ENCODE measurements around the gene ZNF343. TPM values are rescaled to one million over a fixed set of nuclear protein-coding genes. Genes with fewer than 3 reads are reported as not detected.

ZNF343 gene
- 1 to 10 TPM; 3.6 to 7.1 (median 5.7) TPM for total RNA-seq
- 1 to 10 TPM; 3.2 to 4.5 TPM for polyA plus RNA-seq
- long read RNA-seq, donor 1, partial matches to known transcripts: 0 of 19 reads
- long read RNA-seq, donor 1, other reads (novel, unspliced or antisense): 16 of 19 reads
- long read RNA-seq, donor 2, partial matches to known transcripts: 2 of 7 reads
- long read RNA-seq, donor 2, other reads (novel, unspliced or antisense): 3 of 7 reads
- long read RNA-seq, donor 3, transcript ZNF343-201 (6 exons, 3,632 nt): major isoform, 8 of 18 reads
- long read RNA-seq, donor 3, partial matches to known transcripts: 1 of 18 reads
- long read RNA-seq, donor 3, other reads (novel, unspliced or antisense): 9 of 18 reads

DNA sequence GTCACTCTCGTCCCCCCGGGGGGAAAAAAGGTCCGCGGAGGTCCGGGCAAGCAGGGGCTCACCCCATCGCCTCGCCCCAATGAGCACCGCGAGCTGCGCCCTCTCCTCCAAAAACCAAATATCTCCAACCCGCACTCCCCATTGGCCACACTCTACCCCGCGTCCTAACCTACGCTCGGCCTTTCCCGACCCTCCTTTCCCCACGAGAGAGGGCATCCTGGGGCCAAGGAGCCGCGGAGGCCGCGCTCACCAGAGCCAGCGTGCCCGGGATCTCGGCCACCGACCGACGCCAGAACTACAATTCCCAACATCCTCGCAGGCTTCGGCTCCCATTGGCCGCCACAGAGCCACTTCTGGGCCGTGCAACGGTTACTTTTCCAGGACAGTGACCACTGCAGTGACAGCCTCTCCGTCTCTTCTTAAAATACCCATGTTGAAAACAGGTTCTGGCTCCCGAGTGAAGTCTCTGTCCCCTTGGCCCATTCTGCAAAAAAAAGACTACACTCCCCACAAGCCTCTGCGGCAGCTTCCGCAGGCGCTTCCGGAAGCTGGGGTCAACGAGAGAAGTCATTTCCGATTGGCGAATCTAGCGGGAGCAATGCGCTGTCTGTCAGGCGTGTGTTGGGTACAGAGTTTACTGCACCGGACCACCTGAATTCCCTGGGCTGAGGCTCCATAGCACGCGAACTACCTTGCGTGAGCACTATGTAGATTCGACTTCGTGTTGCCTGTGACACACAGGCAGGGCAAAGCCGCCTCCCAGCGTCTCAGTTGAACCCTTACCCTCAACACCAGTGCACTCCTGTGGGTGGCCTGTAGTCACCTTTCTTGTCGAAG, at the start of gene ZNF343:
TSS of gene ZNF343 (minus strand) at position 285 of the 837 bp plus-strand sequence. CDS start 15,020 bp downstream, outside the sequence.
- ATAC-seq: peak; percentile 94 to 98 (median 96)
- Histone ChIP-seq H3K9me3 (no peaks in the 10 kb centered on the region), H3K4me3 (peak within 1 kb of the TSS; percentile 66 to 97 (median 78)), H3K4me1 (peaks cover 0 to 19% (median 16%) of the 10 kb centered on the region in 9 donors), H3K27me3 (peaks cover 0 to 4% (median 0%) of the 10 kb centered on the region in 7 donors), H3K27ac (peak within 1 kb of the TSS; percentile 78 to 98 (median 90)), H3K36me3 (no peaks in the 10 kb centered on the region)
- peak; percentile 74 to 83 for DNase-seq
- WGBS, 2 donors: 0 to 1% methylated on average over 52 to 53 of the region's 53 CpGs
- intact Hi-C loops (cut with DNase I): loop anchor here in 2 of 10 donors (1.0 to 5.0 kb wide), 2 partner anchors 37 to 39 kb away; partner anchors contain the start of gene SNRPB (in 2 of the 2)
- TF ChIP-seq, protein P1, sequence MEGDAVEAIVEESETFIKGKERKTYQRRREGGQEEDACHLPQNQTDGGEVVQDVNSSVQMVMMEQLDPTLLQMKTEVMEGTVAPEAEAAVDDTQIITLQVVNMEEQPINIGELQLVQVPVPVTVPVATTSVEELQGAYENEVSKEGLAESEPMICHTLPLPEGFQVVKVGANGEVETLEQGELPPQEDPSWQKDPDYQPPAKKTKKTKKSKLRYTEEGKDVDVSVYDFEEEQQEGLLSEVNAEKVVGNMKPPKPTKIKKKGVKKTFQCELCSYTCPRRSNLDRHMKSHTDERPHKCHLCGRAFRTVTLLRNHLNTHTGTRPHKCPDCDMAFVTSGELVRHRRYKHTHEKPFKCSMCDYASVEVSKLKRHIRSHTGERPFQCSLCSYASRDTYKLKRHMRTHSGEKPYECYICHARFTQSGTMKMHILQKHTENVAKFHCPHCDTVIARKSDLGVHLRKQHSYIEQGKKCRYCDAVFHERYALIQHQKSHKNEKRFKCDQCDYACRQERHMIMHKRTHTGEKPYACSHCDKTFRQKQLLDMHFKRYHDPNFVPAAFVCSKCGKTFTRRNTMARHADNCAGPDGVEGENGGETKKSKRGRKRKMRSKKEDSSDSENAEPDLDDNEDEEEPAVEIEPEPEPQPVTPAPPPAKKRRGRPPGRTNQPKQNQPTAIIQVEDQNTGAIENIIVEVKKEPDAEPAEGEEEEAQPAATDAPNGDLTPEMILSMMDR (IDR thresholded peaks at IDR 0.05): no peak

DNA sequence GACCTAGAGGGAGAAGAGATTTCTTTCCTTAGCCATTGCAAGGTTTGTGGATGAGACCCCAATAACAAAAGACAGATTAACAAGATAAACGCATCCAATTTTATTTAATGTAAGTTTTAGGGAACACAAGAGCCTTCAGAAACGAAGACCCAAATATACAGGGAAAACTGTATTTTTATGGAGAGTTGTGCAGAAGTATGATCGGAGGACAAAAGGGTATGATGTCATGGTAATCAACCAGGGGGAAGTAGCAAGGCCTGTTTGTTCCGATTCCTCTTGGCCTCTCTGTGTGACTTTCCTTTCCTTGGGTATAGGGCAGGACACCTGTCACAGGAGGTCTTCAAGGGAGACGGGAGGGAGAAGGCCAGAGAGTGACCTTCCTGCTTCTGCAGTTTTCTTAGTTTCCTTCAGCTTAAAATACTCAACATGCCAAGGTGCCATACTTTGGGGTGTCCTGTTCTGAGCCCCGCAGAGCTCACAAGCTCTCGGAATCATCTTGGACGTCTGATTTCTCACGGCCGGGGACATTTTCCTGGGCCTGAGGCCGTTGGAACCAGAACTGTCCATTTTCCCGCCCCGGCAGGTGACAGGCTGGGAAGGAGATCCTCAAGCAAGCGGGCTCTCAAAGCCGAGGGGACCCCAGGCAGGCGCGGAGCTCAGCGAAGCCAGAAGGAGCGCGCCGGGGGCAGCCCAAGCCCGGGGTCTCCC, 49.3 kb upstream of the ZNF343 start:
- peak overlapping the region in 2 of 10 donors; percentile 7 to 31 for H3K4me3 ChIP-seq
- ATAC-seq: no peak
- TF ChIP-seq, protein P1 (IDR thresholded peaks at IDR 0.05): no peak

DNA sequence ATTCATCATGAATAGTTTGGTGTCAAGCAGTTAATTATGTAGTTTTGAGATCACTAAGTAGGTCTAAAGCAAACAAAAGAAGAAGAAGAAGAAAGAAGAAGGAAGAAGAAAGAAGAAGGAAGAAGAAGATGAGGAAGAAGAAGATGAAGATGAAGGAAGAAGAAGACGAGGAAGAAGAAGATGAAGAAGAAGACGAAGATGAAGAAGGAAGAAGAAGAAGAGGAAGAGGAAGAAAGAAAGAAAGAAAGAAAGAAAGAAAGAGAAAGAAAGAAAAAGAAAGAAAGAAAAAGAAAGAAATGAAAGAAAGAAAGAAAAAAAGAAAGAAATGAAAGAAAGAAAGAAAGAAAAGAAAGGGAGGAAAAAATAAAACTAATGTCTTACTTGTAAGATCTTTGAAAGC, 36.9 kb upstream of the ZNF343 start:
- H3K27me3 ChIP-seq: peaks cover 0 to 65% (median 48%) of the 10 kb centered on the region in 7 donors

More for the DNA sequence above, 49.3 kb upstream of the ZNF343 start:
- Histone ChIP-seq H3K4me1 (peaks cover 0 to 11% (median 8%) of the 10 kb centered on the region in 9 donors), H3K27ac (no peak overlapping the region), H3K36me3 (no peaks in the 10 kb centered on the region), H3K9me3 (no peaks in the 10 kb centered on the region), H3K27me3 (peaks cover 9 to 94% (median 82%) of the 10 kb centered on the region in 7 donors)
- WGBS, 2 donors: 26 to 29% methylated on average over 22 of the region's 22 CpGs
- intact Hi-C loops (cut with DNase I): no loop called here
- DNase-seq: no peak

More for the DNA sequence above, 36.9 kb upstream of the ZNF343 start:
- ATAC-seq (no peak), DNase-seq (no peak)
- TF ChIP-seq, protein P1 (IDR thresholded peaks at IDR 0.05): no peak
- intact Hi-C loops (cut with DNase I): no loop called here
- no peak overlapping the region for H3K27ac ChIP-seq
- H3K9me3 ChIP-seq: no peaks in the 10 kb centered on the region
- 86 to 89% methylated on average over 2 of the region's 2 CpGs for WGBS, 2 donors
- no peak overlapping the region for H3K4me3 ChIP-seq
- no peaks in the 10 kb centered on the region for H3K4me1 ChIP-seq
- H3K36me3 ChIP-seq: no peaks in the 10 kb centered on the region

All from heart right ventricle (tissue), 16 donors.